ENCODE data around the gene TMEM247.

Gene TMEM247

GRCh38 chr2:46446871-46447568 is 32.3 kb upstream of the TMEM247 start:
- no peaks in the 10 kb centered on the region for H3K27me3 Mint-ChIP-seq
- no peak overlapping the region for H3K27ac Mint-ChIP-seq
- H3K36me3 Mint-ChIP-seq (ENCODE audit: low read depth): no peaks in the 10 kb centered on the region
- intact Hi-C loops (cut with micrococcal nuclease): no loop called here
- no peaks in the 10 kb centered on the region for H3K4me1 Mint-ChIP-seq (ENCODE audit: low read depth)
- no peak overlapping the region for H3K4me3 Mint-ChIP-seq
- H3K9me3 Mint-ChIP-seq: peaks cover 13% of the 10 kb centered on the region

- Mint-ChIP-seq H3K4me3 (no peak overlapping the region), H3K4me1 (ENCODE audit: low read depth) (no peaks in the 10 kb centered on the region), H3K27me3 (no peaks in the 10 kb centered on the region), H3K9me3 (peaks cover 13% of the 10 kb centered on the region), H3K36me3 (ENCODE audit: low read depth) (no peaks in the 10 kb centered on the region), H3K27ac (no peak overlapping the region)
- intact Hi-C loops (cut with micrococcal nuclease): no loop called here
Observed at GRCh38 chr2:46447649-46448048, 31.7 kb upstream of the TMEM247 start.

GRCh38 chr2:46448111-46448510 is 31.3 kb upstream of the TMEM247 start:
- Mint-ChIP-seq H3K36me3 (ENCODE audit: low read depth) (no peaks in the 10 kb centered on the region), H3K4me3 (no peak overlapping the region), H3K27me3 (no peaks in the 10 kb centered on the region), H3K9me3 (peaks cover 13% of the 10 kb centered on the region), H3K4me1 (ENCODE audit: low read depth) (no peaks in the 10 kb centered on the region), H3K27ac (no peak overlapping the region)
- intact Hi-C loops (cut with micrococcal nuclease): no loop called here

- H3K4me3 Mint-ChIP-seq: no peak overlapping the region
- intact Hi-C loops (cut with micrococcal nuclease): no loop called here
- no peak overlapping the region for H3K27ac Mint-ChIP-seq
- H3K27me3 Mint-ChIP-seq: no peaks in the 10 kb centered on the region
- no peaks in the 10 kb centered on the region for H3K36me3 Mint-ChIP-seq (ENCODE audit: low read depth)
- H3K4me1 Mint-ChIP-seq (ENCODE audit: low read depth): no peaks in the 10 kb centered on the region
- H3K9me3 Mint-ChIP-seq: peaks cover 13% of the 10 kb centered on the region
Observed at GRCh38 chr2:46448641-46449040, 30.7 kb upstream of the TMEM247 start.

- intact Hi-C loops (cut with micrococcal nuclease): no loop called here
- no peaks in the 10 kb centered on the region for H3K27me3 Mint-ChIP-seq
- H3K4me3 Mint-ChIP-seq: no peak overlapping the region
- peaks cover 13% of the 10 kb centered on the region for H3K9me3 Mint-ChIP-seq
- no peaks in the 10 kb centered on the region for H3K36me3 Mint-ChIP-seq (ENCODE audit: low read depth)
- no peaks in the 10 kb centered on the region for H3K4me1 Mint-ChIP-seq (ENCODE audit: low read depth)
- no peak overlapping the region for H3K27ac Mint-ChIP-seq
Observed at GRCh38 chr2:46449700-46450099, 29.7 kb upstream of the TMEM247 start.

- Mint-ChIP-seq H3K9me3 (no peaks in the 10 kb centered on the region), H3K36me3 (ENCODE audit: low read depth) (no peaks in the 10 kb centered on the region), H3K4me1 (ENCODE audit: low read depth) (no peaks in the 10 kb centered on the region), H3K27ac (no peak overlapping the region), H3K4me3 (no peak overlapping the region), H3K27me3 (no peaks in the 10 kb centered on the region)
- intact Hi-C loops (cut with micrococcal nuclease): no loop called here
Observed at GRCh38 chr2:46451131-46451711, 28.1 kb upstream of the TMEM247 start.

- peaks cover 2% of the 10 kb centered on the region for H3K27me3 Mint-ChIP-seq
- no peak overlapping the region for H3K4me3 Mint-ChIP-seq
- peaks cover 9% of the 10 kb centered on the region for H3K4me1 Mint-ChIP-seq (ENCODE audit: low read depth)
- no peak overlapping the region for H3K27ac Mint-ChIP-seq
- no peaks in the 10 kb centered on the region for H3K36me3 Mint-ChIP-seq (ENCODE audit: low read depth)
- intact Hi-C loops (cut with micrococcal nuclease): no loop called here
- no peaks in the 10 kb centered on the region for H3K9me3 Mint-ChIP-seq
Observed at GRCh38 chr2:46456789-46457188, 22.6 kb upstream of the TMEM247 start.

GRCh38 chr2:46458763-46459500 is 20.4 kb upstream of the TMEM247 start:
- H3K4me3 Mint-ChIP-seq: no peak overlapping the region
- intact Hi-C loops (cut with micrococcal nuclease): no loop called here
- no peaks in the 10 kb centered on the region for H3K36me3 Mint-ChIP-seq (ENCODE audit: low read depth)
- H3K4me1 Mint-ChIP-seq (ENCODE audit: low read depth): peaks cover 21% of the 10 kb centered on the region
- H3K27me3 Mint-ChIP-seq: peaks cover 2% of the 10 kb centered on the region
- H3K9me3 Mint-ChIP-seq: no peaks in the 10 kb centered on the region
- H3K27ac Mint-ChIP-seq: no peak overlapping the region

GRCh38 chr2:46459694-46460093 is 19.7 kb upstream of the TMEM247 start:
- no peaks in the 10 kb centered on the region for H3K9me3 Mint-ChIP-seq
- intact Hi-C loops (cut with micrococcal nuclease): no loop called here
- H3K36me3 Mint-ChIP-seq (ENCODE audit: low read depth): no peaks in the 10 kb centered on the region
- H3K27ac Mint-ChIP-seq: no peak overlapping the region
- peaks cover 28% of the 10 kb centered on the region for H3K4me1 Mint-ChIP-seq (ENCODE audit: low read depth)
- H3K4me3 Mint-ChIP-seq: no peak overlapping the region
- peaks cover 2% of the 10 kb centered on the region for H3K27me3 Mint-ChIP-seq

GRCh38 chr2:46460241-46460921 is 19.0 kb upstream of the TMEM247 start:
- intact Hi-C loops (cut with micrococcal nuclease): no loop called here
- Mint-ChIP-seq H3K9me3 (no peaks in the 10 kb centered on the region), H3K4me3 (no peak overlapping the region), H3K36me3 (ENCODE audit: low read depth) (no peaks in the 10 kb centered on the region), H3K27ac (no peak overlapping the region), H3K4me1 (ENCODE audit: low read depth) (peaks cover 35% of the 10 kb centered on the region), H3K27me3 (peaks cover 2% of the 10 kb centered on the region)

- Mint-ChIP-seq H3K27ac (peak overlapping the region; percentile 91), H3K4me3 (peak overlapping the region; percentile 45), H3K9me3 (no peaks in the 10 kb centered on the region), H3K36me3 (ENCODE audit: low read depth) (no peaks in the 10 kb centered on the region), H3K27me3 (peaks cover 2% of the 10 kb centered on the region), H3K4me1 (ENCODE audit: low read depth) (peaks cover 40% of the 10 kb centered on the region)
- intact Hi-C loops (cut with micrococcal nuclease): loop anchor here (1.0 kb wide), 2 partner anchors 450 to 468 kb away; no protein-coding TSS in a partner anchor
Observed at GRCh38 chr2:46461011-46461674, 18.2 kb upstream of the TMEM247 start.

- Mint-ChIP-seq H3K9me3 (no peaks in the 10 kb centered on the region), H3K4me3 (peak overlapping the region; percentile 45), H3K4me1 (ENCODE audit: low read depth) (peaks cover 44% of the 10 kb centered on the region), H3K27ac (peak overlapping the region; percentile 91), H3K27me3 (peaks cover 2% of the 10 kb centered on the region), H3K36me3 (ENCODE audit: low read depth) (no peaks in the 10 kb centered on the region)
- intact Hi-C loops (cut with micrococcal nuclease): loop anchor here (1.0 kb wide), 2 partner anchors 450 to 468 kb away; no protein-coding TSS in a partner anchor
Observed at GRCh38 chr2:46461709-46462171, 17.6 kb upstream of the TMEM247 start.

- H3K4me1 Mint-ChIP-seq (ENCODE audit: low read depth): peaks cover 44% of the 10 kb centered on the region
- H3K36me3 Mint-ChIP-seq (ENCODE audit: low read depth): no peaks in the 10 kb centered on the region
- H3K27me3 Mint-ChIP-seq: peaks cover 2% of the 10 kb centered on the region
- peak overlapping the region; percentile 91 for H3K27ac Mint-ChIP-seq
- H3K9me3 Mint-ChIP-seq: no peaks in the 10 kb centered on the region
- intact Hi-C loops (cut with micrococcal nuclease): no loop called here
- no peak overlapping the region for H3K4me3 Mint-ChIP-seq
Observed at GRCh38 chr2:46462936-46463335, 16.4 kb upstream of the TMEM247 start.

All from dendritic cell treated with granulocyte-macrophage colony-stimulating factor and Interleukin-4, amounts not matched to agents 40 ng/mL and 50 ng/mL, for 4 days (primary cell).